Measurements from ENCODE around the gene NBPF3.
A peak's percentile ranks its signal among the peaks of the same experiment; 100 is the strongest.

The NBPF3 gene

GRCh38 chr1:21491488-21492355, 51.8 kb downstream of the NBPF3 start:
- H3K27ac ChIP-seq: no peak overlapping the region
- DNase-seq (ENCODE audit: low read depth, low spot score): no peak

- no peak overlapping the region for H3K27ac ChIP-seq
- no peak for DNase-seq (ENCODE audit: low read depth, low spot score)
Measured at GRCh38 chr1:21492356-21492625, 52.4 kb downstream of the NBPF3 start.

- DNase-seq (ENCODE audit: low read depth, low spot score): no peak
- H3K27ac ChIP-seq: no peak overlapping the region
Measured at GRCh38 chr1:21494196-21494595, 54.3 kb downstream of the NBPF3 start.

- peak overlapping the region; percentile 30 for H3K27ac ChIP-seq
- DNase-seq (ENCODE audit: low read depth, low spot score): no peak
Measured at GRCh38 chr1:21495225-21495820, 55.4 kb downstream of the NBPF3 start.

- H3K27ac ChIP-seq: no peak overlapping the region
- DNase-seq (ENCODE audit: low read depth, low spot score): no peak
Measured at GRCh38 chr1:21496063-21496462, 56.1 kb downstream of the NBPF3 start.

GRCh38 chr1:21496886-21497285, 56.9 kb downstream of the NBPF3 start:
- H3K27ac ChIP-seq: no peak overlapping the region
- DNase-seq (ENCODE audit: low read depth, low spot score): no peak

GRCh38 chr1:21497466-21498061, 57.6 kb downstream of the NBPF3 start:
- H3K27ac ChIP-seq: no peak overlapping the region
- DNase-seq (ENCODE audit: low read depth, low spot score): no peak

- H3K27ac ChIP-seq: no peak overlapping the region
- no peak for DNase-seq (ENCODE audit: low read depth, low spot score)
Measured at GRCh38 chr1:21499283-21499950, 59.5 kb downstream of the NBPF3 start.

- H3K27ac ChIP-seq: no peak overlapping the region
- DNase-seq (ENCODE audit: low read depth, low spot score): no peak
Measured at GRCh38 chr1:21503706-21504377, 63.9 kb downstream of the NBPF3 start.

- H3K27ac ChIP-seq: no peak overlapping the region
- no peak for DNase-seq (ENCODE audit: low read depth, low spot score)
Measured at GRCh38 chr1:21506804-21507203, 66.9 kb downstream of the NBPF3 start.

- DNase-seq (ENCODE audit: low read depth, low spot score): no peak
- no peak overlapping the region for H3K27ac ChIP-seq
Measured at GRCh38 chr1:21507511-21508270, 67.8 kb downstream of the NBPF3 start.

GRCh38 chr1:21508580-21509350, 68.8 kb downstream of the NBPF3 start:
- H3K27ac ChIP-seq: no peak overlapping the region
- no peak for DNase-seq (ENCODE audit: low read depth, low spot score)

- no peak within 1 kb of the TSS for H3K27ac ChIP-seq
- DNase-seq (ENCODE audit: low read depth, low spot score): no peak
Measured at GRCh38 chr1:21509351-21510112, 69.6 kb downstream of the NBPF3 start, which contains the start of gene ALPL. ALPL (plus strand) TSS chr1:21509423; CDS start chr1:21554082, 44,659 bp downstream.

GRCh38 chr1:21510113-21510493, 70.2 kb downstream of the NBPF3 start:
- no peak for DNase-seq (ENCODE audit: low read depth, low spot score)
- H3K27ac ChIP-seq: no peak overlapping the region

- DNase-seq (ENCODE audit: low read depth, low spot score): no peak
- no peak overlapping the region for H3K27ac ChIP-seq
Measured at GRCh38 chr1:21510885-21511578, 71.1 kb downstream of the NBPF3 start.

- DNase-seq (ENCODE audit: low read depth, low spot score): no peak
Measured at GRCh38 chr1:21511579-21512522, 71.9 kb downstream of the NBPF3 start.

GRCh38 chr1:21514245-21514644, 74.3 kb downstream of the NBPF3 start:
- H3K27ac ChIP-seq: no peak overlapping the region
- DNase-seq (ENCODE audit: low read depth, low spot score): no peak

More at GRCh38 chr1:21511579-21512522, 71.9 kb downstream of the NBPF3 start:
- no peak overlapping the region for H3K27ac ChIP-seq
